ENCODE data around the gene ACSS2.

ACSS2 gene

GRCh38 chr20:34915749-34916455 lies 39.5 kb downstream of the ACSS2 start:
- no peak for DNase-seq

- no peak for DNase-seq
Observed at GRCh38 chr20:34916774-34917354, 40.5 kb downstream of the ACSS2 start.

GRCh38 chr20:34920055-34920454 lies 43.6 kb downstream of the ACSS2 start:
- no peak for DNase-seq

GRCh38 chr20:34921436-34921835 lies 45.0 kb downstream of the ACSS2 start:
- DNase-seq: no peak

- no peak for DNase-seq
Observed at GRCh38 chr20:34922654-34923381, 46.4 kb downstream of the ACSS2 start.

GRCh38 chr20:34923414-34923813 lies 47.0 kb downstream of the ACSS2 start:
- DNase-seq: no peak

GRCh38 chr20:34925341-34925740 lies 48.9 kb downstream of the ACSS2 start:
- DNase-seq: no peak

GRCh38 chr20:34925981-34926380 lies 49.6 kb downstream of the ACSS2 start:
- DNase-seq: no peak

- no peak for DNase-seq
Observed at GRCh38 chr20:34926581-34926980, 50.2 kb downstream of the ACSS2 start.

- DNase-seq: no peak
Observed at GRCh38 chr20:34927736-34928135, 51.3 kb downstream of the ACSS2 start.

GRCh38 chr20:34928411-34928810 lies 52.0 kb downstream of the ACSS2 start:
- no peak for DNase-seq

GRCh38 chr20:34931771-34932170 lies 55.4 kb downstream of the ACSS2 start:
- DNase-seq: no peak

- DNase-seq: no peak
Observed at GRCh38 chr20:34938466-34939163, 62.2 kb downstream of the ACSS2 start.

- DNase-seq: no peak
Observed at GRCh38 chr20:34940081-34940481, 63.7 kb downstream of the ACSS2 start.

GRCh38 chr20:34941226-34941625 lies 64.8 kb downstream of the ACSS2 start:
- DNase-seq: no peak

GRCh38 chr20:34942301-34942700 lies 65.9 kb downstream of the ACSS2 start:
- no peak for DNase-seq

- DNase-seq: no peak
Observed at GRCh38 chr20:34943808-34944567, 67.6 kb downstream of the ACSS2 start.

GRCh38 chr20:34945315-34946077 lies 69.1 kb downstream of the ACSS2 start:
- no peak for DNase-seq

GRCh38 chr20:34946661-34947060 lies 70.2 kb downstream of the ACSS2 start:
- DNase-seq: no peak

- DNase-seq: no peak
Observed at GRCh38 chr20:34947336-34947735, 70.9 kb downstream of the ACSS2 start.

- no peak for DNase-seq
Observed at GRCh38 chr20:34948030-34948429, 71.6 kb downstream of the ACSS2 start.

GRCh38 chr20:34949120-34949519 lies 72.7 kb downstream of the ACSS2 start:
- DNase-seq: no peak

All from activated naive CD4-positive, alpha-beta T cell treated with anti-CD3 and anti-CD28 coated beads, Interleukin-2, amount 50 U/mL, for 16 hours (primary cell).